GM12878 (cell line): ENCODE measurements around the gene UCHL5. TPM values are rescaled to one million over a fixed set of nuclear protein-coding genes. Genes with fewer than 3 reads are reported as not detected.

Source experiments
- ATAC-seq: fragments of 200-7000 bp; cut with Tn5 transposase; 3 replicates; pipeline ENCODE4 v1.9.1; 2020; ENCODE audit warnings: mild to moderate bottlenecking, moderate library complexity
- BruUV-seq: library from RNA; stranded (reverse); fragments of 400-500 nt; replicated peaks from 2 replicates; lab custom pipeline; 2021; lab: Mats Ljungman, UMichigan
- CTCF ChIA-PET: fragments of 300-600 bp; sonication (Branson Sonifier 250); formaldehyde crosslinking; extraction: SDS; loops from one replicate; lab custom pipeline; 2021; ENCODE audit warnings: inconsistent platforms; lab: Yijun Ruan, JAX
- POLR2A ChIA-PET: fragments of 350-600 bp; formaldehyde crosslinking; extraction: SDS; loops from one replicate; lab custom pipeline; 2021; ENCODE audit warnings: inconsistent platforms; lab: Charles Lee
- RAD21 ChIA-PET: fragments of 300-600 bp; sonication (Branson Sonifier 250); formaldehyde crosslinking; loops from one replicate; lab custom pipeline; 2023; ENCODE audit warnings: antibody characterized with exemption; ENCODE audit not compliant: unreplicated experiment; lab: Charles Lee
- SMC1A ChIA-PET: fragments of 300-600 bp; sonication (Branson Sonifier 250); formaldehyde crosslinking; loops from one replicate; lab custom pipeline; 2023; ENCODE audit not compliant: unreplicated experiment, uncharacterized antibody; lab: Charles Lee
- DNase-seq: peaks from one replicate; pipeline ENCODE4 v3.0.0-alpha.2; 2011; ENCODE audit warnings: low read depth, low spot score
- FAIRE-seq: peaks from 3 replicates; lab custom pipeline; 2011; peaks lifted over from hg19 to GRCh38; lab: Jason Lieb, UNC
- H2AFZ ChIP-seq: 2 replicates; pipeline ENCODE4 v1.6.0; 2011; ENCODE audit warnings: low read depth, low read length, control low read depth; ENCODE audit not compliant: control insufficient read depth
- H3K27ac ChIP-seq: 2 replicates; pipeline ENCODE4 v1.5.1; 2011; ENCODE audit warnings: control low read depth; ENCODE audit not compliant: control insufficient read depth, insufficient read depth
- H3K27me3 ChIP-seq, 2 experiments: replicated peaks in 1 of 2; 2 replicates each; pipeline versions ENCODE4 v1.6.0 to v1.6.1; 2011; ENCODE audit warnings: low read length in 1 of 2; ENCODE audit not compliant: control insufficient read depth in 2 of 2, insufficient read depth in 2 of 2
- H3K36me3 ChIP-seq, 2 experiments: 2 replicates each; pipeline ENCODE4 v1.5.1; 2011; ENCODE audit warnings: low read length in 1 of 2; ENCODE audit not compliant: control insufficient read depth in 2 of 2, insufficient read depth in 2 of 2
- H3K4me1 ChIP-seq: 2 replicates; pipeline ENCODE4 v1.6.1; 2011; ENCODE audit warnings: mild to moderate bottlenecking, low read length, moderate library complexity, mixed read lengths; ENCODE audit not compliant: control insufficient read depth, insufficient read depth
- H3K4me2 ChIP-seq: 2 replicates; pipeline ENCODE4 v1.6.0; 2011; ENCODE audit warnings: control low read depth; ENCODE audit not compliant: control insufficient read depth, insufficient read depth
- H3K4me3 ChIP-seq: fragments of 200-600 bp; sonication (generic); 2 replicates; pipeline ENCODE4 v1.5.1; 2016
- H3K79me2 ChIP-seq: 2 replicates; pipeline ENCODE4 v1.6.0; 2011; ENCODE audit warnings: low read length; ENCODE audit not compliant: control insufficient read depth, insufficient read depth
- H3K9ac ChIP-seq: 2 replicates; pipeline ENCODE4 v1.8.0; 2011; ENCODE audit warnings: low read length, control low read depth, mixed read lengths; ENCODE audit not compliant: control insufficient read depth, insufficient read depth
- H3K9me3 ChIP-seq: replicated peaks from 3 replicates; pipeline ENCODE4 v1.5.1; 2011; ENCODE audit warnings: mild to moderate bottlenecking, low read length; ENCODE audit not compliant: control insufficient read depth, insufficient read depth
- H4K20me1 ChIP-seq: 2 replicates; pipeline ENCODE4 v1.6.0; 2011; ENCODE audit not compliant: control insufficient read depth, insufficient read depth
- CBFB ChIP-seq: IDR thresholded peaks from 2 replicates; pipeline ENCODE4 v1.6.1; 2016; ENCODE audit warnings: antibody characterized with exemption, low read depth
- ESRRA ChIP-seq: IDR thresholded peaks from 2 replicates; pipeline ENCODE4 v1.6.1; 2012; ENCODE audit warnings: mild to moderate bottlenecking, low read length, improper control_type of control experiment
- NFXL1 ChIP-seq: fragments of 450-650 bp; IDR thresholded peaks from 2 replicates; pipeline ENCODE4 v1.6.1; 2017; ENCODE audit warnings: antibody characterized with exemption, mild to moderate bottlenecking, borderline replicate concordance
- NRF1 ChIP-seq: conservative IDR thresholded peaks from 2 replicates; pipeline ENCODE4 v1.6.1; 2011; ENCODE audit warnings: mild to moderate bottlenecking, low read depth, low read length, improper control_type of control experiment
- POLR2AphosphoS5 ChIP-seq: IDR thresholded peaks from 2 replicates; pipeline ENCODE4 v1.6.1; 2011; ENCODE audit warnings: mild to moderate bottlenecking, low read length, inconsistent platforms
- RB1 ChIP-seq: fragments of 450-650 bp; formaldehyde crosslinking; IDR thresholded peaks from 2 replicates; pipeline ENCODE4 v1.6.1; 2017; ENCODE audit warnings: mild to moderate bottlenecking, borderline replicate concordance
- RELA ChIP-seq: fragments of 450-650 bp; IDR thresholded peaks from 2 replicates; pipeline ENCODE4 v1.8.0; 2014; ENCODE audit warnings: borderline replicate concordance; ENCODE audit not compliant: partially characterized antibody
- RFX5 ChIP-seq: IDR thresholded peaks from 2 replicates; pipeline ENCODE4 v1.6.1; 2011; ENCODE audit warnings: low read depth, low read length, improper control_type of control experiment
- SP1 ChIP-seq: IDR thresholded peaks from one replicate; pipeline ENCODE4 v1.6.1; 2011; ENCODE audit warnings: low read depth, low read length
- STAT1 ChIP-seq: fragments of 450-650 bp; conservative IDR thresholded peaks from 2 replicates; pipeline ENCODE4 v1.6.1; 2014; ENCODE audit warnings: antibody characterized with exemption, mild to moderate bottlenecking
- YY1 ChIP-seq: IDR thresholded peaks from 2 replicates; pipeline ENCODE4 v1.6.1; 2011; ENCODE audit warnings: low read depth, mild to moderate bottlenecking, low read length
- ZNF384 ChIP-seq: IDR thresholded peaks from 2 replicates; pipeline ENCODE4 v1.6.1; 2012; ENCODE audit warnings: low read depth, mild to moderate bottlenecking, low read length, improper control_type of control experiment, borderline replicate concordance
- ZNF687 ChIP-seq: fragments of 450-650 bp; IDR thresholded peaks from 2 replicates; pipeline ENCODE4 v1.6.1; 2017; ENCODE audit warnings: mild to moderate bottlenecking, moderate library complexity
- WGBS: methylation state at CpG from one replicate; pipeline ENCODE4 v1.1.6; 2016; ENCODE audit warnings: low lambda C conversion rate; ENCODE audit not compliant: insufficient replicate concordance, insufficient coverage; ENCODE audit errors: missing lambda C conversion rate; 5-methylcytosine and 5-hydroxymethylcytosine counted together
- in situ Hi-C: fragments of 300-500 bp; cut with MboI; formaldehyde crosslinking; loops from 9 replicates; pipeline ENCODE4 v1.14.3; 2018; ENCODE audit warnings: mixed read lengths
- intact Hi-C: fragments of 100-400 bp; cut with micrococcal nuclease; formaldehyde crosslinking; loops from one replicate; pipeline ENCODE4 v1.14.2; 2022; ENCODE audit not compliant: unreplicated experiment
- polyA plus RNA-seq, 11 experiments: library from polyadenylated mRNA; depleted of rRNA in 4 of 11; unstranded in 6 of 11; stranded (reverse) in 5 of 11; fragments of >200 nt; fragmentation: Nextera tagmentation in 4 of 11; fragmentation: Illumina TruSeq in 1 of 11; extraction: Ambion mirVana in 4 of 11; extraction: Trizol in 1 of 11; gene quantifications; 1 replicate in 1 of 11; 2 replicates in 10 of 11; pipeline versions ENCODE4 v1.2.1 to v1.2.3, GENCODE V29; 2011 to 2016; ENCODE audit warnings: inconsistent platforms in 2 of 11, missing spikeins in 2 of 11, low read depth in 1 of 11
- total RNA-seq, 4 experiments: library from RNA; depleted of rRNA in 3 of 4; stranded (reverse); fragments of >200 nt in 3 of 4; fragmentation: Illumina TruSeq in 1 of 4; extraction: Trizol in 1 of 4; gene quantifications; 2 replicates each; pipeline versions ENCODE4 v1.2.1 to v1.2.3, GENCODE V29; 2013 to 2021
- TF ChIP-seq, protein P1 (sequence below): fragments of 450-650 bp; conservative IDR thresholded peaks from 2 replicates; pipeline ENCODE4 v1.6.1; 2017; ENCODE audit warnings: mild to moderate bottlenecking, moderate library complexity
- TF ChIP-seq, protein P2 (sequence below): IDR thresholded peaks from 2 replicates; pipeline ENCODE4 v1.6.1; 2012; ENCODE audit warnings: low read depth, low read length, improper control_type of control experiment

The UCHL5 gene
- total and polyA plus RNA-seq, 10 of the 15 experiments (the other 5 are each of a cell fraction or from before 2014, with no cell fraction given) = 30.1 to 179 (median 60.1) TPM

- no peaks in the 10 kb centered on the region for H4K20me1 ChIP-seq
- in situ Hi-C loops (no loop called here), intact Hi-C loops (loop anchor here (1.0 to 5.0 kb wide), 3 partner anchors 17 to 48 kb away; partner anchors contain the start of genes CDC73, RO60 and UCHL5)
- H3K4me3 ChIP-seq = peak within 1 kb of the TSS; percentile 87
- peak within 1 kb of the TSS; percentile 75 for H3K4me2 ChIP-seq
- ChIA-PET POLR2A (interaction anchor here (0.9 to 3.2 kb wide), 7 partner anchors 15 to 46 kb away, joined by 3 to 26 read pairs (median 4); partner anchors contain the start of genes CDC73, RO60 and UCHL5), SMC1A (interaction anchor here (0.9 to 4.1 kb wide), 8 partner anchors 9 to 49 kb away, joined by 3 to 24 read pairs (median 4); no protein-coding TSS in a partner anchor), RAD21 (interaction anchor here (1.0 to 2.5 kb wide), 8 partner anchors 14 to 628 kb away, joined by 3 to 14 read pairs (median 6); partner anchors contain the start of gene CDC73), CTCF (interaction anchor here (0.9 to 3.1 kb wide), 11 partner anchors 17 to 89 kb away, joined by 3 to 12 read pairs (median 4); partner anchors contain the start of genes CDC73, RO60 and UCHL5)
- no peaks in the 10 kb centered on the region for H3K4me1 ChIP-seq
- H3K9me3 ChIP-seq = no peaks in the 10 kb centered on the region
- no peak for FAIRE-seq
- peak within 1 kb of the TSS; percentile 58 for H3K27ac ChIP-seq
- peak within 1 kb of the TSS; percentile 96 for H2AFZ ChIP-seq
- H3K9ac ChIP-seq = peak within 1 kb of the TSS; percentile 81
- H3K79me2 ChIP-seq = peaks cover 18% of the 10 kb centered on the region
- under 1% methylated on average over 54 of the region's 73 CpGs for WGBS
- BruUV-seq = TSS peak; percentile 71
- ATAC-seq = peak; percentile 95
- no peaks in the 10 kb centered on the region for H3K27me3 ChIP-seq
- H3K36me3 ChIP-seq = peaks cover 0 to 4% of the 10 kb centered on the region in 2 experiments; a peak in 1 of 4 replicates
- DNase-seq = no peak
- TF ChIP-seq, protein P1, sequence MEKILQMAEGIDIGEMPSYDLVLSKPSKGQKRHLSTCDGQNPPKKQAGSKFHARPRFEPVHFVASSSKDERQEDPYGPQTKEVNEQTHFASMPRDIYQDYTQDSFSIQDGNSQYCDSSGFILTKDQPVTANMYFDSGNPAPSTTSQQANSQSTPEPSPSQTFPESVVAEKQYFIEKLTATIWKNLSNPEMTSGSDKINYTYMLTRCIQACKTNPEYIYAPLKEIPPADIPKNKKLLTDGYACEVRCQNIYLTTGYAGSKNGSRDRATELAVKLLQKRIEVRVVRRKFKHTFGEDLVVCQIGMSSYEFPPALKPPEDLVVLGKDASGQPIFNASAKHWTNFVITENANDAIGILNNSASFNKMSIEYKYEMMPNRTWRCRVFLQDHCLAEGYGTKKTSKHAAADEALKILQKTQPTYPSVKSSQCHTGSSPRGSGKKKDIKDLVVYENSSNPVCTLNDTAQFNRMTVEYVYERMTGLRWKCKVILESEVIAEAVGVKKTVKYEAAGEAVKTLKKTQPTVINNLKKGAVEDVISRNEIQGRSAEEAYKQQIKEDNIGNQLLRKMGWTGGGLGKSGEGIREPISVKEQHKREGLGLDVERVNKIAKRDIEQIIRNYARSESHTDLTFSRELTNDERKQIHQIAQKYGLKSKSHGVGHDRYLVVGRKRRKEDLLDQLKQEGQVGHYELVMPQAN = peak; percentile 90
- no peak for TF ChIP-seq ZNF384
- TF ChIP-seq SP1 = peak; percentile 26
- TF ChIP-seq NFXL1 = no peak
- no peak for TF ChIP-seq NRF1
- TF ChIP-seq RB1 = 0 out of 2 replicates have a peak, but pooled peaks have one; percentile 50
- no peak for TF ChIP-seq RFX5
- peak; percentile 63; the same call in 1 of the 2 replicates for TF ChIP-seq POLR2AphosphoS5
- no peak for TF ChIP-seq CBFB
- no peak for TF ChIP-seq RELA
- no peak for TF ChIP-seq ESRRA
- TF ChIP-seq, protein P2, sequence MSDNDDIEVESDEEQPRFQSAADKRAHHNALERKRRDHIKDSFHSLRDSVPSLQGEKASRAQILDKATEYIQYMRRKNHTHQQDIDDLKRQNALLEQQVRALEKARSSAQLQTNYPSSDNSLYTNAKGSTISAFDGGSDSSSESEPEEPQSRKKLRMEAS = no peak; the same call in 1 of the 2 replicates
- 0 out of 2 replicates have a peak, but pooled peaks have one; percentile 15 for TF ChIP-seq YY1
- TF ChIP-seq STAT1 = no peak
- no peak; the same call in 1 of the 2 replicates for TF ChIP-seq ZNF687
Observed at GRCh38 chr1:193104907-193105820, 46.0 kb upstream of the UCHL5 start, which contains the start of gene GLRX2. GLRX2 (minus strand) TSS chr1:193105414; CDS start chr1:193105382, 32 bp downstream.
